Measurements from ENCODE around the gene PBX4.

PBX4 gene

GRCh38 chr19:19530423-19530804 is 88.1 kb downstream of the PBX4 start:
- Histone ChIP-seq H3K27me3 (ENCODE audit: insufficient read depth, poor library complexity, severe bottlenecking) (no peaks in the 10 kb centered on the region), H3K27ac (ENCODE audit: poor library complexity, severe bottlenecking) (no peak overlapping the region), H3K9me3 (ENCODE audit: severe bottlenecking) (no peaks in the 10 kb centered on the region), H3K36me3 (ENCODE audit: low read depth) (peaks cover 13% of the 10 kb centered on the region), H3K4me1 (ENCODE audit: insufficient read depth, poor library complexity, severe bottlenecking) (no peaks in the 10 kb centered on the region), H3K4me3 (ENCODE audit: severe bottlenecking) (no peak overlapping the region)
- TF ChIP-seq, protein P1, sequence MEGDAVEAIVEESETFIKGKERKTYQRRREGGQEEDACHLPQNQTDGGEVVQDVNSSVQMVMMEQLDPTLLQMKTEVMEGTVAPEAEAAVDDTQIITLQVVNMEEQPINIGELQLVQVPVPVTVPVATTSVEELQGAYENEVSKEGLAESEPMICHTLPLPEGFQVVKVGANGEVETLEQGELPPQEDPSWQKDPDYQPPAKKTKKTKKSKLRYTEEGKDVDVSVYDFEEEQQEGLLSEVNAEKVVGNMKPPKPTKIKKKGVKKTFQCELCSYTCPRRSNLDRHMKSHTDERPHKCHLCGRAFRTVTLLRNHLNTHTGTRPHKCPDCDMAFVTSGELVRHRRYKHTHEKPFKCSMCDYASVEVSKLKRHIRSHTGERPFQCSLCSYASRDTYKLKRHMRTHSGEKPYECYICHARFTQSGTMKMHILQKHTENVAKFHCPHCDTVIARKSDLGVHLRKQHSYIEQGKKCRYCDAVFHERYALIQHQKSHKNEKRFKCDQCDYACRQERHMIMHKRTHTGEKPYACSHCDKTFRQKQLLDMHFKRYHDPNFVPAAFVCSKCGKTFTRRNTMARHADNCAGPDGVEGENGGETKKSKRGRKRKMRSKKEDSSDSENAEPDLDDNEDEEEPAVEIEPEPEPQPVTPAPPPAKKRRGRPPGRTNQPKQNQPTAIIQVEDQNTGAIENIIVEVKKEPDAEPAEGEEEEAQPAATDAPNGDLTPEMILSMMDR (IDR thresholded peaks at IDR 0.05; ENCODE audit: poor library complexity, severe bottlenecking): no peak
- DNase-seq (ENCODE audit: low spot score): no peak
- no peak for ATAC-seq (ENCODE audit: low read depth)

GRCh38 chr19:19529783-19530422 is 88.6 kb downstream of the PBX4 start:
- no peak for DNase-seq (ENCODE audit: low spot score)
- no peak overlapping the region for H3K27ac ChIP-seq (ENCODE audit: poor library complexity, severe bottlenecking)
- H3K4me1 ChIP-seq (ENCODE audit: insufficient read depth, poor library complexity, severe bottlenecking): no peaks in the 10 kb centered on the region
- H3K27me3 ChIP-seq (ENCODE audit: insufficient read depth, poor library complexity, severe bottlenecking): no peaks in the 10 kb centered on the region
- ATAC-seq (ENCODE audit: low read depth): no peak
- H3K9me3 ChIP-seq (ENCODE audit: severe bottlenecking): no peaks in the 10 kb centered on the region
- peaks cover 13% of the 10 kb centered on the region for H3K36me3 ChIP-seq (ENCODE audit: low read depth)
- TF ChIP-seq, protein P1 (IDR thresholded peaks at IDR 0.05; ENCODE audit: poor library complexity, severe bottlenecking): no peak
- H3K4me3 ChIP-seq (ENCODE audit: severe bottlenecking): no peak overlapping the region

DNA sequence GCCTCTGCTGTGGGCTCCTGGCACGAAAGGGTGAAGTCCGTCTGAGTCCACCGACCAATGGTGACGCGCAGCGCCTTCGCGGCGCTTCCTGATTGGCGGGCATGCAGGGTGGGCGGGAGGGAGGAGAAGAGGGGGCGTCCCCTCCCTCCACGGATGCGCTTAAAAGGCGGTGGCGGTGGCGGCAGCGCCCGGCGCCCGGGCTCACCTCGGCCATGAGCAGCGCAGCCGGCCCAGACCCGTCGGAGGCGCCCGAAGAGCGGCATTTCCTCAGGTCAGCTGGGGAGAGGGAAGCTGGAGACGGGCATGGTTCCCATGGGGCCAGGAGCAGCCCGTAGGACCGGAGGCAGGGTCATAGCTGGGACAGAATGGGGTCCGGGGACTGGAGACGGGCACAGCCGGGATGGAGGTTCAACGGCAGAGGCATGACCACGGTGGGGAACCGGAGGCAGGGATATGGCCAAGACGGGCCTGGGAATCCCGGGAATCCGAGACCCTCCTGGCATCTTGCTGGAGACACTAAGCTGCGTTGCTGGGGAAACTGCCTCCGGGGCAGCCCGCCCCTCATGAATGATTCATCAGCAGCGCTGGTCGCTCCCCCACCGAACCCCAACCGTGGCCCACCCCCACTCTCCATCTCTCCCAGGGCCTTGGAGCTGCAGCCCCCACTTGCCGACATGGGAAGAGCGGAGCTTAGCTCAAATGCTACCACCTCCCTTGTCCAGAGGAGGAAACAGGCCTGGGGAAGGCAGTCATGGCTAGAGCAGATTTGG is 89.6 kb downstream of the PBX4 start, which contains the start of gene YJEFN3:
Gene YJEFN3 (plus strand): TSS at position 191 of the 770 bp plus-strand sequence. CDS start 22 bp downstream, at position 213.
- TF ChIP-seq, protein P1 (IDR thresholded peaks at IDR 0.05; ENCODE audit: poor library complexity, severe bottlenecking): no peak
- H3K4me1 ChIP-seq (ENCODE audit: insufficient read depth, poor library complexity, severe bottlenecking): no peaks in the 10 kb centered on the region
- no peak within 1 kb of the TSS for H3K27ac ChIP-seq (ENCODE audit: poor library complexity, severe bottlenecking)
- no peak within 1 kb of the TSS for H3K4me3 ChIP-seq (ENCODE audit: severe bottlenecking)
- peaks cover 13% of the 10 kb centered on the region for H3K36me3 ChIP-seq (ENCODE audit: low read depth)
- H3K9me3 ChIP-seq (ENCODE audit: severe bottlenecking): no peaks in the 10 kb centered on the region
- no peaks in the 10 kb centered on the region for H3K27me3 ChIP-seq (ENCODE audit: insufficient read depth, poor library complexity, severe bottlenecking)
- DNase-seq (ENCODE audit: low spot score) (peak; percentile 59), ATAC-seq (ENCODE audit: low read depth) (no peak)

DNA sequence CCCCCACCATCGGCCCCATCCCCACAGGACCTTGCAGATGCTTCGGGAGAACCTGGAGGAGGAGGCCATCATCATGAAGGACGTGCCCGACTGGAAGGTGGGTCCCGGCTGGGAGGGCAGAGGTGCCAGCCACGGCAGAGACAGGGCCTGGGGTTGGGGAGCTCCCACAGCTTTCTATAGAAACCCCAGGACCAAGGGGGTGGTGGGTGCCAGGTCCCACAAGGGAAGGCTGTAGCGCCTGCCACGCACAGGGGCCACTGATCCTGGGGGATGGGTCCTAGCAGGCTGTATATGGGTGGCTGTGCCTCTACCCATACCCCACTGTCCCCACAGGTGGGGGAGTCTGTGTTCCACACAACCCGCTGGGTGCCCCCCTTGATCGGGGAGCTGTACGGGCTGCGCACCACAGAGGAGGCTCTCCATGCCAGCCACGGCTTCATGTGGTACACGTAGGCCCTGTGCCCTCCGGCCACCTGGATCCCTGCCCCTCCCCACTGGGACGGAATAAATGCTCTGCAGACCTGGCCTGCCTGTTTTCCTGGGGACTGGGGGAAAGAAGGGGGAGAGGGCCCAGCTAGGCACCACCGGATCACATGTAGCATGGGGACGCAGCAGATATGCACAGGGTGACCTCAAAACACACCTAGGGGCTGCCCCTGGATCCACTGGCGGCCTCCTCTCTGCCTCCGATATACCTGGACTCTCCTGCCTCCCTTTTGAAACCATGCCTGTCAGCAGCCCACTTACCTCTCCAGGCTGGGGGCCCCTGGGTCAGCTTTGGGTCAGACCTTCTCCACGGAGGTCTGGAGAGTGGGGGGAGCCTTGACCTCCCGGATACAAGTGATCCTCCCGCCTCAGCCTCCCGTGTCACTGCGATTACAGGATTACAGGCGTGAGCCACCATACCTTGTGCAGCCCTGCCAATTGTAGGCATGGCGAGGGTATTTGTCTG is 90.5 kb downstream of the PBX4 start:
- TF ChIP-seq, protein P1 (IDR thresholded peaks at IDR 0.05; ENCODE audit: poor library complexity, severe bottlenecking): no peak
- Histone ChIP-seq H3K36me3 (ENCODE audit: low read depth) (peaks cover 15% of the 10 kb centered on the region), H3K27ac (ENCODE audit: poor library complexity, severe bottlenecking) (no peak overlapping the region), H3K4me1 (ENCODE audit: insufficient read depth, poor library complexity, severe bottlenecking) (no peaks in the 10 kb centered on the region), H3K4me3 (ENCODE audit: severe bottlenecking) (no peak overlapping the region), H3K27me3 (ENCODE audit: insufficient read depth, poor library complexity, severe bottlenecking) (no peaks in the 10 kb centered on the region), H3K9me3 (ENCODE audit: severe bottlenecking) (no peaks in the 10 kb centered on the region)
- ATAC-seq (ENCODE audit: low read depth): no peak
- peak; percentile 52 for DNase-seq (ENCODE audit: low spot score)

All from RWPE2 (cell line).